Thoracic aorta (tissue), 2 donors: ENCODE measurements around the gene KLHL30. TPM values are rescaled to one million over a fixed set of nuclear protein-coding genes. Genes with fewer than 3 reads are reported as not detected.
"Not testable (repeated sequence)": the region's sequence is repeated elsewhere in the genome, so short reads cannot be mapped to it uniquely, and the experiment has no call there.

ENCODE experiments used
- ATAC-seq: fragments of 150-250 bp; one replicate; pipeline ENCODE4 v1.8.0; 2017; ENCODE audit warnings: low read depth; ENCODE audit not compliant: insufficient number of reproducible peaks, low FRiP score
- DNase-seq: peaks from one replicate; pipeline ENCODE4 v3.0.0-alpha.2; 2020; ENCODE audit warnings: low spot score
- H3K27ac ChIP-seq, 2 donors: fragments of 200-600 bp; sonication (generic); 1 replicate in 1 of 2; 2 replicates in 1 of 2; pipeline ENCODE4 v1.5.1; 2016; ENCODE audit warnings: mild to moderate bottlenecking in 2 of 2, moderate library complexity in 2 of 2
- H3K27me3 ChIP-seq: fragments of 200-600 bp; sonication (generic); replicated peaks from 2 replicates; pipeline ENCODE4 v1.6.0; 2016; ENCODE audit warnings: mild to moderate bottlenecking; ENCODE audit not compliant: insufficient read depth
- H3K36me3 ChIP-seq: fragments of 200-600 bp; sonication (generic); one replicate; pipeline ENCODE4 v1.5.1; 2016
- H3K4me1 ChIP-seq, 2 donors: fragments of 200-600 bp; sonication (generic); 1 replicate in 1 of 2; 2 replicates in 1 of 2; pipeline versions ENCODE4 v1.5.1 to v1.6.0; 2016; ENCODE audit warnings: low read depth in 2 of 2, mild to moderate bottlenecking in 1 of 2; ENCODE audit not compliant: control insufficient read depth in 1 of 2
- H3K4me3 ChIP-seq: fragments of 200-600 bp; sonication (generic); 2 replicates; pipeline ENCODE4 v1.5.1; 2016; ENCODE audit warnings: mild to moderate bottlenecking
- H3K9me3 ChIP-seq: fragments of 200-600 bp; sonication (generic); 2 replicates; pipeline ENCODE4 v1.5.1; 2016
- CTCF ChIP-seq: fragments of 200-600 bp; sonication (generic); IDR thresholded peaks from one replicate; pipeline ENCODE4 v1.5.1; 2019; ENCODE audit warnings: antibody characterized with exemption
- total RNA-seq, 2 donors: library from RNA; depleted of rRNA; stranded (reverse); fragments of >200 nt; gene quantifications; one replicate each; pipeline versions ENCODE4 v1.1.0 to v1.2.3, GENCODE V29; 2016

Gene KLHL30
- total RNA-seq, 2 donors from 2014 or later, result 18.3 to 33.4 TPM

- H3K9me3 ChIP-seq, result peaks cover 12% of the 10 kb centered on the region
- ATAC-seq (no peak), DNase-seq (no peak)
- H3K27ac ChIP-seq, result no peak overlapping the region
- no peaks in the 10 kb centered on the region for H3K4me1 ChIP-seq
- H3K36me3 ChIP-seq, result no peaks in the 10 kb centered on the region
- no peak for TF ChIP-seq CTCF
- H3K4me3 ChIP-seq, result no peak overlapping the region
- H3K27me3 ChIP-seq, result no peaks in the 10 kb centered on the region
Observed at GRCh38 chr2:238114331-238114841, 24.1 kb upstream of the KLHL30 start.

GRCh38 chr2:238114851-238115660, 23.4 kb upstream of the KLHL30 start:
- DNase-seq (no peak), ATAC-seq (no peak)
- H3K9me3 ChIP-seq, result peaks cover 12% of the 10 kb centered on the region
- no peaks in the 10 kb centered on the region for H3K27me3 ChIP-seq
- no peaks in the 10 kb centered on the region for H3K4me1 ChIP-seq
- H3K4me3 ChIP-seq, result no peak overlapping the region
- no peaks in the 10 kb centered on the region for H3K36me3 ChIP-seq
- no peak for TF ChIP-seq CTCF
- H3K27ac ChIP-seq, result no peak overlapping the region

GRCh38 chr2:238115709-238116108, 22.8 kb upstream of the KLHL30 start:
- not testable (repeated sequence) for H3K27me3 ChIP-seq, H3K27ac ChIP-seq, ATAC-seq, H3K4me3 ChIP-seq, DNase-seq, H3K36me3 ChIP-seq, H3K4me1 ChIP-seq
- peaks cover 12% of the 10 kb centered on the region for H3K9me3 ChIP-seq

- H3K27ac ChIP-seq, result no peak overlapping the region
- DNase-seq, result no peak
- no peaks in the 10 kb centered on the region for H3K27me3 ChIP-seq
- no peak for ATAC-seq
- TF ChIP-seq CTCF, result no peak
- no peak overlapping the region for H3K4me3 ChIP-seq
- peaks cover 0 to 6% of the 10 kb centered on the region in 2 donors for H3K4me1 ChIP-seq
- H3K36me3 ChIP-seq, result no peaks in the 10 kb centered on the region
- peaks cover 12% of the 10 kb centered on the region for H3K9me3 ChIP-seq
Observed at GRCh38 chr2:238116298-238117198, 21.9 kb upstream of the KLHL30 start.

GRCh38 chr2:238117199-238118154, 21.0 kb upstream of the KLHL30 start:
- TF ChIP-seq CTCF, result no peak
- H3K36me3 ChIP-seq, result no peaks in the 10 kb centered on the region
- ATAC-seq, result no peak
- no peaks in the 10 kb centered on the region for H3K27me3 ChIP-seq
- H3K4me3 ChIP-seq, result no peak overlapping the region
- no peak overlapping the region for H3K27ac ChIP-seq
- DNase-seq, result no peak
- peaks cover 0 to 6% of the 10 kb centered on the region in 2 donors for H3K4me1 ChIP-seq
- peaks cover 7% of the 10 kb centered on the region for H3K9me3 ChIP-seq
